Measurements from ENCODE around the gene APBB1IP. TPM values are rescaled to one million over a fixed set of nuclear protein-coding genes. Genes with fewer than 3 reads are reported as not detected.
"Not testable (repeated sequence)": the region's sequence is repeated elsewhere in the genome, so short reads cannot be mapped to it uniquely, and the experiment has no call there.

The APBB1IP gene
- total RNA-seq, 1 experiment from 2014 or later, result 7.4 TPM

- DNase-seq (ENCODE audit: low read depth), result peak; percentile 39
- in situ Hi-C loops (cut with HindIII; ENCODE audit: low pct_unique_long_range_greater_than_20kb, low sequenced_read_pairs), result no loop called here
Measured at GRCh38 chr10:26439406-26440087, 1.4 kb downstream of the APBB1IP start.

GRCh38 chr10:26440088-26440470 is 1.9 kb downstream of the APBB1IP start:
- in situ Hi-C loops (cut with HindIII; ENCODE audit: low pct_unique_long_range_greater_than_20kb, low sequenced_read_pairs), result no loop called here
- no peak for DNase-seq (ENCODE audit: low read depth)

- DNase-seq (ENCODE audit: low read depth), result peak; percentile 65
- in situ Hi-C loops (cut with HindIII; ENCODE audit: low pct_unique_long_range_greater_than_20kb, low sequenced_read_pairs), result no loop called here
Measured at GRCh38 chr10:26441491-26442214, 3.5 kb downstream of the APBB1IP start.

- in situ Hi-C loops (cut with HindIII; ENCODE audit: low pct_unique_long_range_greater_than_20kb, low sequenced_read_pairs), result no loop called here
Measured at GRCh38 chr10:26445411-26446031, 7.4 kb downstream of the APBB1IP start.

GRCh38 chr10:26446258-26446657 is 8.1 kb downstream of the APBB1IP start:
- DNase-seq (ENCODE audit: low read depth), result no peak
- in situ Hi-C loops (cut with HindIII; ENCODE audit: low pct_unique_long_range_greater_than_20kb, low sequenced_read_pairs), result no loop called here

More at GRCh38 chr10:26445411-26446031, 7.4 kb downstream of the APBB1IP start:
- no peak for DNase-seq (ENCODE audit: low read depth)

- in situ Hi-C loops (cut with HindIII; ENCODE audit: low pct_unique_long_range_greater_than_20kb, low sequenced_read_pairs), result no loop called here
- DNase-seq (ENCODE audit: low read depth), result no peak
Measured at GRCh38 chr10:26448292-26448691, 10.2 kb downstream of the APBB1IP start.

- no peak for DNase-seq (ENCODE audit: low read depth)
- in situ Hi-C loops (cut with HindIII; ENCODE audit: low pct_unique_long_range_greater_than_20kb, low sequenced_read_pairs), result no loop called here
Measured at GRCh38 chr10:26448706-26449435, 10.7 kb downstream of the APBB1IP start.

- no peak for DNase-seq (ENCODE audit: low read depth)
- in situ Hi-C loops (cut with HindIII; ENCODE audit: low pct_unique_long_range_greater_than_20kb, low sequenced_read_pairs), result no loop called here
Measured at GRCh38 chr10:26449726-26450125, 11.6 kb downstream of the APBB1IP start.

- DNase-seq (ENCODE audit: low read depth), result no peak
Measured at GRCh38 chr10:26451903-26452302, 13.8 kb downstream of the APBB1IP start.

GRCh38 chr10:26453850-26454249 is 15.7 kb downstream of the APBB1IP start:
- in situ Hi-C loops (cut with HindIII; ENCODE audit: low pct_unique_long_range_greater_than_20kb, low sequenced_read_pairs), result no loop called here
- DNase-seq (ENCODE audit: low read depth), result no peak

More at GRCh38 chr10:26451903-26452302, 13.8 kb downstream of the APBB1IP start:
- in situ Hi-C loops (cut with HindIII; ENCODE audit: low pct_unique_long_range_greater_than_20kb, low sequenced_read_pairs), result no loop called here

GRCh38 chr10:26454891-26455290 is 16.8 kb downstream of the APBB1IP start:
- in situ Hi-C loops (cut with HindIII; ENCODE audit: low pct_unique_long_range_greater_than_20kb, low sequenced_read_pairs), result no loop called here

GRCh38 chr10:26455567-26456315 is 17.6 kb downstream of the APBB1IP start:
- no peak for DNase-seq (ENCODE audit: low read depth)
- in situ Hi-C loops (cut with HindIII; ENCODE audit: low pct_unique_long_range_greater_than_20kb, low sequenced_read_pairs), result no loop called here

More at GRCh38 chr10:26454891-26455290, 16.8 kb downstream of the APBB1IP start:
- no peak for DNase-seq (ENCODE audit: low read depth)

- in situ Hi-C loops (cut with HindIII; ENCODE audit: low pct_unique_long_range_greater_than_20kb, low sequenced_read_pairs), result no loop called here
- DNase-seq (ENCODE audit: low read depth), result no peak
Measured at GRCh38 chr10:26457088-26457487, 18.9 kb downstream of the APBB1IP start.

GRCh38 chr10:26460736-26461135 is 22.6 kb downstream of the APBB1IP start:
- in situ Hi-C loops (cut with HindIII; ENCODE audit: low pct_unique_long_range_greater_than_20kb, low sequenced_read_pairs), result no loop called here
- DNase-seq (ENCODE audit: low read depth), result no peak

- no peak for DNase-seq (ENCODE audit: low read depth)
- in situ Hi-C loops (cut with HindIII; ENCODE audit: low pct_unique_long_range_greater_than_20kb, low sequenced_read_pairs), result no loop called here
Measured at GRCh38 chr10:26463986-26464385, 25.8 kb downstream of the APBB1IP start.

- in situ Hi-C loops (cut with HindIII; ENCODE audit: low pct_unique_long_range_greater_than_20kb, low sequenced_read_pairs), result no loop called here
- DNase-seq (ENCODE audit: low read depth), result no peak
Measured at GRCh38 chr10:26464632-26465280, 26.6 kb downstream of the APBB1IP start.

GRCh38 chr10:26466531-26466930 is 28.4 kb downstream of the APBB1IP start:
- DNase-seq (ENCODE audit: low read depth); in situ Hi-C loops (cut with HindIII; ENCODE audit: low pct_unique_long_range_greater_than_20kb, low sequenced_read_pairs): not testable (repeated sequence)

- in situ Hi-C loops (cut with HindIII; ENCODE audit: low pct_unique_long_range_greater_than_20kb, low sequenced_read_pairs), result no loop called here
- DNase-seq (ENCODE audit: low read depth), result no peak
Measured at GRCh38 chr10:26467639-26468038, 29.5 kb downstream of the APBB1IP start.

Measured in Caki2 (cell line).